HepG2 (cell line): Measurements from ENCODE around the gene CRIM1. TPM values are rescaled to one million over a fixed set of nuclear protein-coding genes. Genes with fewer than 3 reads are reported as not detected.
"Not testable (repeated sequence)": the region's sequence is repeated elsewhere in the genome, so short reads cannot be mapped to it uniquely, and the experiment has no call there.

Source experiments
- ATAC-seq: fragments of 200-7000 bp; cut with Tn5 transposase; 3 replicates; pipeline ENCODE4 v1.9.1; 2020; ENCODE audit warnings: mild to moderate bottlenecking, moderate library complexity
- BruUV-seq: library from RNA; stranded (reverse); fragments of 400-500 nt; replicated peaks from 2 replicates; lab custom pipeline; 2021; lab: Mats Ljungman, UMichigan
- CTCF ChIA-PET: fragments of 300-600 bp; formaldehyde crosslinking; extraction: SDS; loops from one replicate; lab custom pipeline; 2021; ENCODE audit warnings: low total read pairs, inconsistent platforms, low intra/inter-chr PET ratio; lab: Yijun Ruan, JAX
- POLR2A ChIA-PET: fragments of 350-600 bp; sonication (Branson Sonifier 250); formaldehyde crosslinking; loops from one replicate; lab custom pipeline; 2020; ENCODE audit warnings: antibody characterized with exemption, inconsistent platforms; lab: Yijun Ruan, JAX
- DNase-seq: peaks from one replicate; pipeline ENCODE4 v3.0.0-alpha.2; 2015; ENCODE audit warnings: low spot score
- FAIRE-seq: peaks from 3 replicates; lab custom pipeline; 2011; peaks lifted over from hg19 to GRCh38; lab: Jason Lieb, UNC
- H2AFZ ChIP-seq: one replicate; pipeline ENCODE4 v1.6.1; 2011; ENCODE audit warnings: low read length, inconsistent platforms
- H3K27ac ChIP-seq: fragments of 300-600 bp; 3 replicates; pipeline ENCODE4 v1.8.0; 2011; ENCODE audit warnings: mixed run types, mild to moderate bottlenecking, mixed read lengths, low read length, inconsistent platforms; ENCODE audit not compliant: insufficient read depth; ENCODE audit errors: extremely low read length
- H3K27me3 ChIP-seq, 2 experiments: fragments of 200-600 bp in 1 of 2; 2 replicates in 1 of 2; 3 replicates in 1 of 2; pipeline versions ENCODE4 v1.6.0 to v1.8.0; 2011; ENCODE audit warnings: low read length in 2 of 2, mild to moderate bottlenecking in 2 of 2, moderate library complexity in 2 of 2, inconsistent platforms in 1 of 2; ENCODE audit not compliant: insufficient read depth in 2 of 2, control insufficient read depth in 1 of 2
- H3K36me3 ChIP-seq, 2 experiments: fragments of 200-600 bp in 1 of 2; replicated peaks in 1 of 2; 2 replicates in 1 of 2; 3 replicates in 1 of 2; pipeline versions ENCODE4 v1.5.1 to v1.8.0; 2011; ENCODE audit warnings: low read length in 2 of 2, inconsistent platforms in 1 of 2; ENCODE audit not compliant: insufficient read depth in 2 of 2, control insufficient read depth in 1 of 2
- H3K4me1 ChIP-seq: 2 replicates; pipeline ENCODE4 v1.5.1; 2012; ENCODE audit warnings: low read length, inconsistent platforms; ENCODE audit not compliant: insufficient read depth
- H3K4me2 ChIP-seq: 2 replicates; pipeline ENCODE4 v1.6.0; 2011; ENCODE audit warnings: low read depth, low read length, inconsistent platforms
- H3K4me3 ChIP-seq, 3 experiments: fragments of 200-600 bp in 1 of 3; sonication (generic), shearing (Covaris generic) in 1 of 3; replicated peaks in 1 of 3; 2 replicates each; pipeline ENCODE4 v1.5.1; 2011 to 2016; ENCODE audit warnings: low read length in 3 of 3, inconsistent platforms in 2 of 3, low read depth in 2 of 3, mild to moderate bottlenecking in 2 of 3, control low read depth in 1 of 3, mixed read lengths in 1 of 3; ENCODE audit not compliant: insufficient read depth in 1 of 3
- H3K79me2 ChIP-seq: one replicate; pipeline ENCODE4 v1.6.1; 2011; ENCODE audit warnings: low read length, inconsistent platforms; ENCODE audit not compliant: insufficient read depth
- H3K9ac ChIP-seq: 2 replicates; pipeline ENCODE4 v1.6.0; 2011; ENCODE audit warnings: mild to moderate bottlenecking, low read depth, low read length, inconsistent platforms; ENCODE audit not compliant: insufficient read depth
- H3K9me3 ChIP-seq: 2 replicates; pipeline ENCODE4 v1.5.1; 2012; ENCODE audit warnings: mild to moderate bottlenecking, low read length
- H4K20me1 ChIP-seq: 2 replicates; pipeline ENCODE4 v1.6.0; 2011; ENCODE audit warnings: inconsistent platforms, mild to moderate bottlenecking, low read length, moderate library complexity; ENCODE audit not compliant: insufficient read depth
- ATF3 ChIP-seq: sonication (generic); formaldehyde crosslinking; IDR thresholded peaks from 2 replicates; pipeline ENCODE4 v1.4.0; 2020; ENCODE audit warnings: missing genetic modification reagents
- CREB1 ChIP-seq, 2 experiments: fragments of 450-650 bp in 1 of 2; IDR thresholded peaks; 2 replicates each; pipeline ENCODE4 v1.6.1; 2016 to 2017; ENCODE audit warnings: control low read depth in 1 of 2, mild to moderate bottlenecking in 1 of 2, missing compliant biosample characterization in 1 of 2, missing genetic modification characterization in 1 of 2
- FOXA1 ChIP-seq, 2 experiments: fragments of 450-650 bp in 1 of 2; sonication (generic) in 1 of 2; formaldehyde crosslinking in 1 of 2; IDR thresholded peaks; 2 replicates each; pipeline versions ENCODE4 v1.4.0 to v1.6.1; 2016 to 2020; ENCODE audit warnings: missing genetic modification reagents in 1 of 2
- RBM22 ChIP-seq: fragments of 200-400 bp; formaldehyde crosslinking; optimal IDR thresholded peaks from 2 replicates; pipeline ENCODE3; 2017; ENCODE audit warnings: mild to moderate bottlenecking, low read length, moderate library complexity
- REPIN1 ChIP-seq: sonication (generic); formaldehyde crosslinking; IDR thresholded peaks from 2 replicates; pipeline ENCODE4 v1.8.0; 2022; ENCODE audit warnings: missing genetic modification reagents, low read depth, mild to moderate bottlenecking, borderline replicate concordance
- ZNF510 ChIP-seq: sonication (generic); formaldehyde crosslinking; IDR thresholded peaks from 2 replicates; pipeline ENCODE4 v1.4.0; 2020; ENCODE audit warnings: low read depth, mild to moderate bottlenecking, missing genetic modification reagents
- ZNF615 ChIP-seq: sonication (generic); formaldehyde crosslinking; IDR thresholded peaks from 2 replicates; pipeline ENCODE4 v1.5.0; 2020; ENCODE audit warnings: mild to moderate bottlenecking, missing genetic modification reagents, borderline replicate concordance
- WGBS: methylation state at CpG from one replicate; pipeline ENCODE4 v1.1.6; 2017; ENCODE audit warnings: low lambda C conversion rate; 5-methylcytosine and 5-hydroxymethylcytosine counted together
- in situ Hi-C: cut with HindIII; loops from 2 replicates; pipeline ENCODE4 v1.10.0; 2017; ENCODE audit warnings: low pct_unique_long_range_greater_than_20kb; ENCODE audit not compliant: extremely low pct_ligation_motif_present
- intact Hi-C: fragments of 100-400 bp; cut with micrococcal nuclease; formaldehyde crosslinking; loops from one replicate; pipeline ENCODE4 v1.10.0; 2022; ENCODE audit not compliant: unreplicated experiment
- polyA plus RNA-seq, 8 experiments: library from polyadenylated mRNA; depleted of rRNA in 3 of 8; stranded (reverse) in 7 of 8; unstranded in 1 of 8; fragments of >200 nt; fragmentation: Illumina TruSeq in 4 of 8; extraction: Trizol in 4 of 8; gene quantifications; 2 replicates each; pipeline versions ENCODE4 v1.2.1 to v1.2.3, GENCODE V29; 2011 to 2016; ENCODE audit warnings: low read depth in 4 of 8, missing spikeins in 1 of 8, mixed read lengths in 1 of 8; ENCODE audit not compliant: insufficient read depth in 1 of 8
- total RNA-seq, 5 experiments: library from RNA; depleted of rRNA; stranded (reverse); fragments of >200 nt; fragmentation: Illumina TruSeq; extraction: Trizol; gene quantifications; 2 replicates each; pipeline ENCODE4 v1.2.3, GENCODE V29; 2016; ENCODE audit warnings: low read depth in 1 of 5

The CRIM1 gene
- total and polyA plus RNA-seq, 2 of the 13 experiments (the other 11 are each of a cell fraction or from before 2014, with no cell fraction given): 39.1 to 69.9 TPM

GRCh38 chr2:36360834-36361233, 5.3 kb downstream of the CRIM1 start (continued):
- no peak for TF ChIP-seq CREB1 (IDR thresholded peaks at IDR 0.05)
- TF ChIP-seq CREB1 (CRISPR knock-in tag; IDR thresholded peaks at IDR 0.05): no peak

GRCh38 chr2:36361396-36361795, 5.8 kb downstream of the CRIM1 start:
- H3K36me3 ChIP-seq: no peaks in the 10 kb centered on the region
- TF ChIP-seq RBM22 (peak; percentile 4), ZNF615 (no peak), ZNF510 (no peak), FOXA1 (IDR thresholded peaks at IDR 0.05) (no peak), FOXA1 (CRISPR knock-in tag; IDR thresholded peaks at IDR 0.05) (peak; percentile 19; the same call in 1 of the 2 replicates)
- DNase-seq (no peak), FAIRE-seq (no peak), ATAC-seq (no peak)
- ChIA-PET CTCF (no interaction called here), POLR2A (no interaction called here)
- peaks cover 75% of the 10 kb centered on the region for H4K20me1 ChIP-seq
- intact Hi-C loops: no loop called here
- H3K27me3 ChIP-seq: no peaks in the 10 kb centered on the region; a peak in 1 of 5 replicates
- H3K9ac ChIP-seq: no peak overlapping the region
- no TSS peak for BruUV-seq
- WGBS: 88% methylated on average over 3 of the region's 3 CpGs
- peaks cover 71% of the 10 kb centered on the region for H3K4me1 ChIP-seq
- H3K4me2 ChIP-seq: peak overlapping the region; percentile 78; the same call in 1 of the 2 replicates
- H3K79me2 ChIP-seq: peaks cover 100% of the 10 kb centered on the region
- in situ Hi-C loops: no loop called here
- H3K27ac ChIP-seq: peak overlapping the region; percentile 7
- no peak overlapping the region for H2AFZ ChIP-seq
- no peak overlapping the region for H3K4me3 ChIP-seq
- H3K9me3 ChIP-seq: no peaks in the 10 kb centered on the region

- 76% methylated on average over 3 of the region's 3 CpGs for WGBS
- Histone ChIP-seq H3K27ac (no peak overlapping the region), H3K9ac (no peak overlapping the region; the same call in 1 of the 2 replicates), H3K79me2 (peaks cover 100% of the 10 kb centered on the region), H3K4me2 (peak overlapping the region; percentile 1; the same call in 1 of the 2 replicates), H4K20me1 (peaks cover 80% of the 10 kb centered on the region), H3K36me3 (no peaks in the 10 kb centered on the region), H3K4me3 (no peak overlapping the region)
- ChIA-PET POLR2A (no interaction called here), CTCF (no interaction called here)
- ATAC-seq: no peak
- FAIRE-seq: no peak
- no TSS peak for BruUV-seq
- in situ Hi-C loops: no loop called here
- DNase-seq: no peak
- TF ChIP-seq ATF3 (no peak), REPIN1 (no peak)
- TF ChIP-seq, all 625 proteins: peak for 0
- H3K27me3 ChIP-seq: no peaks in the 10 kb centered on the region; a peak in 1 of 5 replicates
- intact Hi-C loops: no loop called here
- no peaks in the 10 kb centered on the region for H3K9me3 ChIP-seq
- H3K4me1 ChIP-seq: peaks cover 80% of the 10 kb centered on the region
- no peak overlapping the region for H2AFZ ChIP-seq
Observed at GRCh38 chr2:36362291-36362690, 6.7 kb downstream of the CRIM1 start.

- BruUV-seq, CTCF ChIA-PET, POLR2A ChIA-PET, H3K4me3 ChIP-seq, H3K9me3 ChIP-seq, in situ Hi-C loops, H3K36me3 ChIP-seq, H3K27ac ChIP-seq, H3K4me2 ChIP-seq, intact Hi-C loops, H3K27me3 ChIP-seq, H3K9ac ChIP-seq, DNase-seq, FAIRE-seq, ATAC-seq, H2AFZ ChIP-seq: not testable (repeated sequence)
- peaks cover 88% of the 10 kb centered on the region for H3K4me1 ChIP-seq
- H3K79me2 ChIP-seq: peaks cover 100% of the 10 kb centered on the region
- WGBS: 100% methylated on average over 2 of the region's 2 CpGs
- peaks cover 80% of the 10 kb centered on the region for H4K20me1 ChIP-seq
Observed at GRCh38 chr2:36363085-36363484, 7.5 kb downstream of the CRIM1 start.
